Activated B cell treated with CpG ODN at 0.5 μM for 24 hours (primary cell): ENCODE measurements around the gene ADD1. TPM values are rescaled to one million over a fixed set of nuclear protein-coding genes. Genes with fewer than 3 reads are reported as not detected.

Experiments
- ATAC-seq: fragments of 200-7000 bp; cut with Tn5 transposase; one replicate; pipeline ENCODE4 v1.10.0; 2021; ENCODE audit warnings: low read depth, mild to moderate bottlenecking, moderate library complexity
- CTCF ChIA-PET: fragments of 350-600 bp; sonication (Branson Sonifier 250); formaldehyde crosslinking; loops from one replicate; lab custom pipeline; 2021; ENCODE audit warnings: antibody characterized with exemption; lab: Charles Lee
- POLR2A ChIA-PET: fragments of 350-600 bp; sonication (Branson Sonifier 250); formaldehyde crosslinking; loops from one replicate; lab custom pipeline; 2021; ENCODE audit warnings: antibody characterized with exemption; lab: Charles Lee
- DNase-seq: peaks from one replicate; pipeline ENCODE4 v3.0.0; 2022
- H3K27ac Mint-ChIP-seq: one replicate; pipeline ENCODE4 v1.8.0; 2020; ENCODE audit warnings: mixed read lengths
- H3K27me3 Mint-ChIP-seq: one replicate; pipeline ENCODE4 v1.8.0; 2021; ENCODE audit warnings: mixed read lengths
- H3K36me3 Mint-ChIP-seq: one replicate; pipeline ENCODE4 v1.8.0; 2021; ENCODE audit warnings: low read depth, mixed read lengths
- H3K4me1 Mint-ChIP-seq: one replicate; pipeline ENCODE4 v1.8.0; 2021; ENCODE audit warnings: mixed read lengths
- H3K4me3 Mint-ChIP-seq: one replicate; pipeline ENCODE4 v1.8.0; 2020; ENCODE audit warnings: mild to moderate bottlenecking, mixed read lengths
- H3K9me3 Mint-ChIP-seq: one replicate; pipeline ENCODE4 v1.8.0; 2020; ENCODE audit warnings: mixed read lengths
- intact Hi-C: fragments of 100-400 bp; cut with micrococcal nuclease; formaldehyde crosslinking; loops from one replicate; pipeline ENCODE4 v1.15.1; 2024
- total RNA-seq: library from RNA; stranded (reverse); gene quantifications from 2 replicates; pipeline ENCODE4 v1.2.3, GENCODE V29; 2022
- TF ChIP-seq, protein P1 (sequence below): fragments of 200-600 bp; IDR thresholded peaks from one replicate; pipeline ENCODE4 v1.8.0; 2022; ENCODE audit warnings: antibody characterized with exemption, mild to moderate bottlenecking

The ADD1 gene
- total RNA-seq, 1 donor from 2014 or later: 340 TPM

DNA sequence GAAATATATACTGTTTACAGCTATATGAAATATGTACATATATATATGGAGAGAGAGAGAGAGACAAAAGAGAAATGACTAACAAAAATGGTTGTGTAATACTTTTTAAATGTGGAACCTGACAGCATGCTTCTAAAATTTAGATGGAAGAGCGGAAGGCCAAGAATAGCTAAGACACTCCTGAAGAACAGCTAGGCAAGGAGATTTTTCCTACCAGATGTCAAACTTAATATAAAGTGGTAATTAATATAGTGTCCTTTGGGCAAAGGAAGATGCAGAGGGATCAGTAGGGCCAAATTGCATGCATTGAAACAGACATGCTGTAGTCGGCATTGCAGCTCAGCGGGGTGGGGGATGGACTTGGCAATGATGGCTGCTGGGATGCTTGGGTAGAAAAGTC lies 45.2 kb downstream of the ADD1 start:
- intact Hi-C loops: no loop called here
- CTCF ChIA-PET: no interaction called here
- no peaks in the 10 kb centered on the region for H3K27me3 Mint-ChIP-seq
- POLR2A ChIA-PET: no interaction called here
- TF ChIP-seq, protein P1, sequence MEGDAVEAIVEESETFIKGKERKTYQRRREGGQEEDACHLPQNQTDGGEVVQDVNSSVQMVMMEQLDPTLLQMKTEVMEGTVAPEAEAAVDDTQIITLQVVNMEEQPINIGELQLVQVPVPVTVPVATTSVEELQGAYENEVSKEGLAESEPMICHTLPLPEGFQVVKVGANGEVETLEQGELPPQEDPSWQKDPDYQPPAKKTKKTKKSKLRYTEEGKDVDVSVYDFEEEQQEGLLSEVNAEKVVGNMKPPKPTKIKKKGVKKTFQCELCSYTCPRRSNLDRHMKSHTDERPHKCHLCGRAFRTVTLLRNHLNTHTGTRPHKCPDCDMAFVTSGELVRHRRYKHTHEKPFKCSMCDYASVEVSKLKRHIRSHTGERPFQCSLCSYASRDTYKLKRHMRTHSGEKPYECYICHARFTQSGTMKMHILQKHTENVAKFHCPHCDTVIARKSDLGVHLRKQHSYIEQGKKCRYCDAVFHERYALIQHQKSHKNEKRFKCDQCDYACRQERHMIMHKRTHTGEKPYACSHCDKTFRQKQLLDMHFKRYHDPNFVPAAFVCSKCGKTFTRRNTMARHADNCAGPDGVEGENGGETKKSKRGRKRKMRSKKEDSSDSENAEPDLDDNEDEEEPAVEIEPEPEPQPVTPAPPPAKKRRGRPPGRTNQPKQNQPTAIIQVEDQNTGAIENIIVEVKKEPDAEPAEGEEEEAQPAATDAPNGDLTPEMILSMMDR: no peak
- H3K27ac Mint-ChIP-seq: no peak overlapping the region
- no peak for DNase-seq
- H3K9me3 Mint-ChIP-seq: no peaks in the 10 kb centered on the region
- no peak overlapping the region for H3K4me3 Mint-ChIP-seq
- no peak for ATAC-seq
- H3K4me1 Mint-ChIP-seq: peaks cover 5% of the 10 kb centered on the region
- H3K36me3 Mint-ChIP-seq: peaks cover 63% of the 10 kb centered on the region

- intact Hi-C loops: no loop called here
- CTCF ChIA-PET: no interaction called here
- Mint-ChIP-seq H3K4me1 (peaks cover 5% of the 10 kb centered on the region), H3K27me3 (no peaks in the 10 kb centered on the region), H3K9me3 (no peaks in the 10 kb centered on the region), H3K36me3 (peaks cover 60% of the 10 kb centered on the region), H3K4me3 (no peak overlapping the region), H3K27ac (peak overlapping the region; percentile 8)
- DNase-seq: no peak
- TF ChIP-seq, protein P1: no peak
- POLR2A ChIA-PET: no interaction called here
- ATAC-seq: no peak
These were observed 47.6 kb downstream of the ADD1 start for GRCh38 chr4:2891294-2891693.

- ATAC-seq: no peak
- Mint-ChIP-seq H3K4me1 (peaks cover 4% of the 10 kb centered on the region), H3K27ac (no peak overlapping the region), H3K27me3 (no peaks in the 10 kb centered on the region), H3K9me3 (no peaks in the 10 kb centered on the region), H3K4me3 (no peak overlapping the region), H3K36me3 (peaks cover 65% of the 10 kb centered on the region)
- no peak for DNase-seq
- ChIA-PET POLR2A (interaction anchor here (0.7 kb wide), 2 partner anchors 46 to 60 kb away, joined by 4 read pairs; no protein-coding TSS in a partner anchor), CTCF (interaction anchor here (0.7 kb wide), 1 partner anchor 127 kb away, joined by 6 read pairs; no protein-coding TSS in a partner anchor)
- TF ChIP-seq, protein P1: no peak
- intact Hi-C loops: no loop called here
These were observed 50.1 kb downstream of the ADD1 start for GRCh38 chr4:2893772-2894171.

DNA sequence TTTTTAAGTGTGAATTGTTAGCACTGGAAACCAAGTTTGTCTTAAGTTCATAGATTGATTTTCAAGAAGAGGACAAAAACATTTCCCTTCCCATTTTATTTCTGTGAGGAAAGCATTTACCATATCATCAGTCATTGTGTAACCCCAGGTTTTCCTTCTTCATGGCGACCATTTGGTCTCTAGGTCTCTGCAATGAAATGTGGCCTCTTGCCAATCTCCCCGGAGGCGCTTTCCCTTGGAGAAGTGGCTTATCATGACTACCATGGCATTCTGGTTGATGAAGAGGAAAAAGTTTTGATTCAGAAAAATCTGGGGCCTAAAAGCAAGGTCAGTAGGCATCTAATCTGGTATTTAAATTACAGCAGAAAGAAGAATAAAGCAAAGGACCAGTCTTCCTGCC lies 54.4 kb downstream of the ADD1 start:
- Mint-ChIP-seq H3K36me3 (peaks cover 80% of the 10 kb centered on the region), H3K4me1 (no peaks in the 10 kb centered on the region), H3K4me3 (no peak overlapping the region), H3K9me3 (no peaks in the 10 kb centered on the region), H3K27ac (no peak overlapping the region), H3K27me3 (no peaks in the 10 kb centered on the region)
- ChIA-PET CTCF (no interaction called here), POLR2A (no interaction called here)
- DNase-seq (no peak), ATAC-seq (no peak)
- TF ChIP-seq, protein P1: no peak
- intact Hi-C loops: no loop called here

DNA sequence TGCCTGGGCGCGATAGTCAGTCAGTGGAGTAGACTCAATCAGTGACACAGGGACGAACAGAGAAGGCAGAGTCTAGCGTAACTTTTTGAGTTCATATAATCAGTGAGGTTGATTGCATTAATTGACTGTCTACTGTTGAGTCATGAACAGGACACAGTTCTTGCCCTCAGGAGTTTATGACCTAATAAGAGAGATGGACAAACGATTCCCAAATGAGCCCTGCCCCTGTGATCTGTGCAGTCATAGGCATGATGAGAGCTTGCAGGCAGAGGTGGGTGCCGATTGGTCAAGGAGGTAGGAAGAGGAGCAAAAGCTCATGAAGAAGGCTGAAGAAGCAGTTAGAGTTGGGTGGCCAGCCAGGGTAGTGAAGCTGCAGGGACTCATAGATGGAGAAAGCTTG lies 57.1 kb downstream of the ADD1 start:
- Mint-ChIP-seq H3K9me3 (no peaks in the 10 kb centered on the region), H3K36me3 (peaks cover 88% of the 10 kb centered on the region), H3K27ac (peak overlapping the region; percentile 5), H3K4me3 (no peak overlapping the region), H3K27me3 (no peaks in the 10 kb centered on the region), H3K4me1 (no peaks in the 10 kb centered on the region)
- POLR2A ChIA-PET: no interaction called here
- CTCF ChIA-PET: no interaction called here
- ATAC-seq (no peak), DNase-seq (no peak)
- TF ChIP-seq, protein P1: no peak
- intact Hi-C loops: no loop called here
